ENCODE data around the gene SPRED3.

Gene SPRED3

GRCh38 chr19:38371081-38371480, 17.4 kb upstream of the SPRED3 start:
- DNase-seq (ENCODE audit: low spot score), result no peak

DNA sequence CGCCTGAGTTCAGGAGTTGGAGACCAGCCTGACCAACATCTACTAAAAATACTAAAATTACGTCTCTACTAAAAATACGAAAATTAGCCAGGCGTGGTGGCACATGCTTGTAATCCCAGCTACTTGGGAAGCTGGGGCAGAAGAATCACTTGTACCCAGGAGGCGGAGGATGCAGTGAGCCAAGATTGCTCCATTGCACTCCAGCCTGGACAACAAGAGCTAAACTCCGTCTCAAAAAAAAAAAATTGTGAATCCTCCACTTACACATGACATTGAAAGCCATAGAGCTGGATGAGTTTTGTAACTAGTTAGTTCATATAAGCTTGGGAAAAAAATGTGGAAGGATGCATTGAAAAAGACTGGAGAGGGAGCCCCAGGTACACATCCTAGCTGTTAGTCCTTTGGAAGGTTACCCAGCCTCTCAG, 14.6 kb upstream of the SPRED3 start:
- DNase-seq (ENCODE audit: low spot score), result no peak

GRCh38 chr19:38374332-38375097, 14.0 kb upstream of the SPRED3 start, which contains the start of gene PSMD8:
PSMD8 (plus strand) TSS chr19:38374571; CDS start chr19:38374602, 31 bp downstream.
- peak; percentile 100 for DNase-seq (ENCODE audit: low spot score)

- no peak for DNase-seq (ENCODE audit: low spot score)
Observed at GRCh38 chr19:38375098-38375493, 13.4 kb upstream of the SPRED3 start.

DNA sequence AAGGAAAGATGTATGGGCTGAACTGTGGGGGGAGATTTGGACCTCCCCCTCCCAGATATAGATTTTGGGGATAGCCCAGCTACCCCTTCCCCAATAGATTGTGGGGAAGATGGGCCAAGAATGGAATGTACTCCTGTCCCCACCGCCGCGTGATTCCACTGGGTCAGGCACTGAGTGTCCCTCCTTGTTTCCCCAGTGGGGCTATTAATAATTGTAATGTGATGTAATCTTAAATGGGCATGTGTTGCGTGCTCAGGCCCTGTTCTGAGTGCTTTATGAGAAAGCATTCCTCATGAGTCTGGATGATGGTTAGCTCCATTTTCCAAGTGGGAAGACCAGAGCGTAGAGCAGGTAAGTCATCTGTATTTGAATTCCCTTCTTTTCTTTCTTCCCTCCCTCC, 12.7 kb upstream of the SPRED3 start:
- DNase-seq (ENCODE audit: low spot score), result no peak

DNA sequence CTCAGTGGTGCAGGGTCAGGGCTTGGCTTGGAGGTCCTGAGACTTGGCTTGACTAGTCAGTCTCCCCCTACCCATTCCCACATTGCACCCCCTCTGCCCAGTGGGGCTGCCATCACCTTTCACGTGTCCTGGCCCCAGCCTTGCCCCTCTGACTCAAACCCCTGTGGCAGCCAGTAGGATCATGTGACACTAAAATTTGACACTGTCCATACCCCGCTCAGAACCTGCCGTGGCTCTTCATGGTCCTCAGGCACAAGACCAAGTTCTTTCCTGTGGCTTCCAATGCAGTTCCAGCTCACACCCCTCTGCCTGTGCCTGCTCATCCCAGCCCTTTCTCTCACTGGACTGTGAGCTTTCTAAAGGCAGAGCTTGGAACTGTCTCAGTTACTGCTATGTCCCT, 11.9 kb upstream of the SPRED3 start:
- no peak for DNase-seq (ENCODE audit: low spot score)

DNA sequence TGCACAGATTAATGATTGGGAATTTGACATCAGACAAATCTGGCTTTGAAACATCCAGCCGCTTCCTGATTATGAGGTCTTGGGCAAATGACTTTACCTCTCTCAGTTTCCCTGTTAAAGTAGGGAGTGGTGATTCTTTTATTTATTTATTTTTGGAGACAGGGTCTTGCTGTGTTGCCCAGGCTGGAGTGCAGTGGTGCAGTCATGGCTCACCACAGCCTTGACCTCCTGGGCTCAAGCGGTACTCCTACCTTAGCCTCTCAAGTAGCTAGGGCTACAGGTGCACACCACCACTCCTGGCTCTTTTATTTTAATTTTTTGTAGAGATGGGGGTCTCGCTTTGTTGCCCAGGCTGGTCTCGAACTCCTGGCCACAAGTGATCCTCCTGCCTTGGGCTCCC, 11.4 kb upstream of the SPRED3 start:
- no peak for DNase-seq (ENCODE audit: low spot score)

DNA sequence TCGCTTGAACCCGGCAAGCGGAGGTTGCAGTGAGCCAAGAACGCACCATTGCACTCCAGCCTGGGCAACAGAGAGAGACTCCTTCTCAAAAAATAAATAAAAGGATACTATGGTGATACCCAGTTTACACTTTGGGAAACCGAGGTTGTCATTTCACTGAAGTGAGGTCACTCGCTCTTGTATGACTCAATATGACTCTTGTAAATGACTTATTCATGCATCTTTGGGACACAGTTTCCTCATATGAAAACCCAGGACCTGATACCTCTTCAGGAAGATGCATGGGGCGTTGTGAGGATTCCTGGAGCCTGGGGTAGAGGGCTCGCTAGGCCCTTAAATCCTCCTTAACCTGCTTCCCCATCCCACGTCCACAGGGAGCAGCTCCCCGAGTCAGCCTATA, 9.6 kb upstream of the SPRED3 start:
- DNase-seq (ENCODE audit: low spot score), result no peak

DNA sequence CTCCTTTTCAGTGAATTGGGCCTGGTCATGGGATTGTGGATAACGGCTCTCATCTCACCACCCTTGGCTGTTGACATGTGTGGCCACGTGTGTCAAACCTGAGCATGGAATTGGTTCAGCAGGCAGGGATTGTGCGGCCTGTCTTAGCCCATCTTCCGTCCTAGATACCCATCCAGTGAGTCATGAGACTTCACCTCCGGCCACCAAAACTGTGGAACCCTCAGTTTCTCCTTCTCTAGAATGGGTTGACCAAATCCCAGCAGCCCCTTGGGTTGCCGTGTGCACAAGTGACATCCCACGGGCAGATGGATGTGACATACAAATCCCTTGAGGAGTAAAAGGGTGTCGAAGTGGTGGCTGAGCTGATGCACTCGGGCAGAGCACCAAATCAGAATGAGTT, 7.4 kb upstream of the SPRED3 start:
- DNase-seq (ENCODE audit: low spot score), result no peak

DNA sequence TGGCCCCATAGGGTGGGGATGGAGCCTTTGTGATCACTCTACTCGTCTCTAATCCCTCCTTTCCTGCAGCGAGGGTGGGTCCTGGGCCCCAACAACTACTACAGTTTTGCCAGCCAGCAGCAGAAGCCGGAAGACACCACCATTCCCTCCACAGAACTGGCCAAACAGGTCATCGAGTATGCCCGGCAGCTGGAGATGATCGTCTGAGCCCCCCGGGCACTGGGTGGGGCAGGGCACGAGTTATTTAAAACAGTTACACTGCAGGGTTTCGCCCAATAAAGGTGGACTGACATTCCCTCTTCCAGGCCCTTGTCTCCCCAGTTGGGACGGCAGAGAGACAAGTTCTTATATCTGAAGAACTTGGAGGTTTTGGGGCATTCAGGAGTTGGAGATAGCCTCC, 5.3 kb upstream of the SPRED3 start:
- no peak for DNase-seq (ENCODE audit: low spot score)

GRCh38 chr19:38383743-38384142, 4.8 kb upstream of the SPRED3 start:
- no peak for DNase-seq (ENCODE audit: low spot score)

DNA sequence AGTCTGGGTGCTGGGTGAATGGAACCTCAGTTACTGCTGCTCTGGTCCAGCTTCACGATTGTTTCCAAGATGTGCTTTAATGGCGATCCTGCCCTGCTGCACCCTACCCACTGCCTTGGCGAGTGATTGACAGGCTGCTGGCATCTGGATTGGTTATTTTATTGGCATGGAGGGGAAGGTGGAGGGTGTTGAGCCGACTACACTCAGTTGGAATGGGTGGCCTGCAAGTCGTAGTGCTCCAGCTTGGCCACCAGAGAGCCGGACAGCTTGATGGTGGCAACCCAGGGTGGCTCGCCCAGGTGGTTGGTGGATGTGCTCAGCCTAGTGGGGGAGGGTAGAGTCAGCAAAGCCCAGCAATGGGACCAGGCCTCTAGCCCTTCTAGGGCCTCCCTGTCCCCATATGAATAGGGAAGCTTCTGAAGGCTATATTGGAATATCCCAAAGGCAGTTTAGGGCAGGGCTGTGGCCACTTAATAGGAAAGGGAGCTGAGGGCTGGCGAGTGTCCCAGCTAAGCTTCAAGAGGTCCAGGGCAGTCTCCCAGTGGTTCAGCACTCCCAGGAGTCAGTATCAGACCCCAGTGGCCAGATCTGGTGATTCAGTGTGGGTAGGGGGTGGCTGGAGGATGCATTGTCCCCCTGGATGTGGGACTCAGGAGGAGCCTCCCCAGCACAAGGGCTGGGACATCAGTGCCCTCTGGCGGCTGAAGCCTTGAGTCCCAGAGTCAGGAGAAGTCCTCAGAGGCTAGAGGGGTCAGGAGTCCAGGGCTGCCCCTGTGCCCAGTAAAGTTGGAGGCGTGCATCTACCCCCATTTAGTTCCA, 4.1 kb upstream of the SPRED3 start:
- peak; percentile 38 for DNase-seq (ENCODE audit: low spot score)

GRCh38 chr19:38385057-38385803, 3.3 kb upstream of the SPRED3 start:
- DNase-seq (ENCODE audit: low spot score), result no peak

DNA sequence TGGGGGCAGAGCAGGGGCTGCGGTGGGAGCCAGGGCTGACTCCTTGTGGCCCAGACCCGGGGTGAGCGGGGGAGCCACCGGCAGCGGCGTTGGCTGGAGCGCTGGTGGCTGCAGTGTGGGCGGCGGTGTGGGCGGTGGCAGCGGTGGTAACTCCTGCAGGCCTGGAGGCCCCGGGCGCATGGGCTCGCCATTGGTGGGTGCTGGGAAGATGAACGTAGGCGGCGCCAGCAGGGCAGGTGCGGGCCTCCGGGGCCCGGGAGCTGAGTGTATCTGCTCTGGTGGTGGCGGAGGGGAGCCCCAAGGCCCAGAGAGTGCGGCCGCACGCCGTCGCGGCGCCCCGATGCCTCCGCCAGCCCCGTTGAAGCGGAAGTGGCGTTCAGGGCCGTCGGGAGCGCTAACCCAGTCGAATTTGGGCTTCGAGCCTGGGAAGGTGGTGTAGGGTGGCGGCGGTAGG, 2.7 kb upstream of the SPRED3 start:
- DNase-seq (ENCODE audit: low spot score), result no peak

GRCh38 chr19:38386300-38386970, 2.1 kb upstream of the SPRED3 start:
- DNase-seq (ENCODE audit: low spot score), result no peak

DNA sequence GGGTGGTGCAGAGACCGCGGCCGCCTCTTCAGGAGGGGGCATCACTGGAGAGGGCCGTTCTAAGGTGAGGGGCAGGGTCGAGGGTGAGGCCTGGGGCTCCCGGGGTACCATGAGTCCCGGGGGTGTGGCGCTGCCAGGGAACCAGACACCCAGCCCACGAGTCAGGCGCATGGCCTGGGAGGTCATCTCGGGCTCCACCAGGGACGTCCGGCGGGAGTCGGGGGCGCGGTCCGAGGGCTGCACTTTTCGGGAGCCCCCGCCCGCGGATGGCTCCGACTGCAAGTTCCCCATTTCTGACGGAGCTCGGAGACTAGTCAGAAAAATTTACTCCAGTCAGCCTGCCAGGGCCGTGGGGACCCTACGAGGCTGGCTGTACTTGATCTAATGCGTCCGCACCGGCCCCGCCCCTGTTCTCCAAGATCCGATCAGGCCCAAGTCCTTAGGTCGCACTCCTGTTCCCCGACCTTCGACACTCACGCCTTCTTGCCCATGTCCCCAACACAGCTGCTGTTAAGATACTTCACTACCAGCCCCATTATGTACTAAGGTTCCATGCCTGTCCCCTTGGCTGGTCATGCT, 1.4 kb upstream of the SPRED3 start:
- DNase-seq (ENCODE audit: low spot score), result no peak

- peak; percentile 97 for DNase-seq (ENCODE audit: low spot score)
Observed at GRCh38 chr19:38387550-38388348, 748 bp upstream of the SPRED3 start, which contains the start of gene GGN. GGN (minus strand) TSS chr19:38388034; CDS start chr19:38387261, 773 bp downstream.

- DNase-seq (ENCODE audit: low spot score), result peak; percentile 57
Observed at GRCh38 chr19:38389101-38389925, 816 bp downstream of the SPRED3 start.

All from SW480 (cell line).